Effector memory CD4-positive, alpha-beta T cell (primary cell): ENCODE results near the gene UGT1A5.
"Not testable (repeated sequence)": the region's sequence is repeated elsewhere in the genome, so short reads cannot be mapped to it uniquely, and the experiment has no call there.

Source experiments
- DNase-seq, 3 donors: peaks; one replicate each; pipeline ENCODE4 v3.0.0-alpha.2; 2020
- H3K27ac ChIP-seq: 2 replicates; pipeline ENCODE4 v1.7.0; 2013; ENCODE audit warnings: mild to moderate bottlenecking, low read length, moderate library complexity; ENCODE audit not compliant: insufficient read depth, poor library complexity, severe bottlenecking
- H3K27me3 ChIP-seq: replicated peaks from 2 replicates; pipeline ENCODE4 v1.7.0; 2013; ENCODE audit warnings: mild to moderate bottlenecking, low read length; ENCODE audit not compliant: insufficient read depth, control insufficient read depth, poor library complexity, severe bottlenecking
- H3K36me3 ChIP-seq: 2 replicates; pipeline ENCODE4 v1.7.0; 2013; ENCODE audit warnings: mild to moderate bottlenecking, low read length, moderate library complexity; ENCODE audit not compliant: control insufficient read depth, insufficient read depth
- H3K4me1 ChIP-seq: 2 replicates; pipeline ENCODE4 v1.7.0; 2013; ENCODE audit warnings: low read length, mild to moderate bottlenecking; ENCODE audit not compliant: control insufficient read depth, insufficient read depth, poor library complexity, severe bottlenecking
- H3K4me3 ChIP-seq: 2 replicates; pipeline ENCODE4 v1.7.0; 2013; ENCODE audit warnings: low read length, low read depth, mild to moderate bottlenecking; ENCODE audit not compliant: insufficient read depth, poor library complexity, severe bottlenecking
- H3K9me3 ChIP-seq: 2 replicates; pipeline ENCODE4 v1.7.0; 2013; ENCODE audit warnings: mild to moderate bottlenecking, low read length, moderate library complexity; ENCODE audit not compliant: control insufficient read depth

UGT1A5 gene

DNA sequence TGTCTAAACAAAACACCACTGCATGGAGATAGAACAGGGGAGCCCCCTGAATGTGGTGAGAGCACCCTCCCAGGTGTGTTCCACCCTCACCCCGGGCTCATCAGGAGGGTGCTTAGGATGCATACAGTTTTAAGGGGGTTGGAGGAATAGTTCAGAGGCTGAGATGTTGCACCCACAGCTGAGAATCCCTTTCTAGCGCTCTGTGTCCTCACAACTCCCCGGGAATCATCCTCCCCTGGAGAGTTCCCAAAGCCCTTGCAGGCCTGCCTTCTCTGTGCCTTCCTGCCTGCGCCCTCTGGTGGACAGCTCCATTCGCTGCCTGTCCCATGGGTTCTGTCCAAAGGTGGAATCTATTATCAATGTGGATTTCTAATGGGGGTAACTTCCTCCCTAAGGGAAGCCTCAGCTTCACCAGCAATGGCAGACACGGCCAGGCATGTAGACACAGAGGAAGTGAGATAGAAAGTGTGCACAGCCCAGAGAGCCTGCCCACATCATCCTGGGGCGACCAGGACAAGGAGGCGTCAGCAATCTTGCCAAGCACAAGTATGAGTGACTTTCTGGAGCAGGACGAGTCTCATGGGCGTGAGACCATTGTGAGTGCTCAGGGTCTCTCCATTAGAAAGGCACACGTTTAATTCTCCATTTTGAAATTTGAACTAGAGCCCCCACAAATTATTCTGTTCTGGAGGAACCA is 1.2 kb upstream of the UGT1A5 start:
- DNase-seq, result peak in 2 of 3 donors; percentile 17 to 36
- Histone ChIP-seq H3K9me3 (no peaks in the 10 kb centered on the region), H3K4me3 (no peak overlapping the region), H3K36me3 (no peaks in the 10 kb centered on the region), H3K27ac (no peak overlapping the region), H3K4me1 (no peaks in the 10 kb centered on the region), H3K27me3 (peaks cover 5% of the 10 kb centered on the region)

DNA sequence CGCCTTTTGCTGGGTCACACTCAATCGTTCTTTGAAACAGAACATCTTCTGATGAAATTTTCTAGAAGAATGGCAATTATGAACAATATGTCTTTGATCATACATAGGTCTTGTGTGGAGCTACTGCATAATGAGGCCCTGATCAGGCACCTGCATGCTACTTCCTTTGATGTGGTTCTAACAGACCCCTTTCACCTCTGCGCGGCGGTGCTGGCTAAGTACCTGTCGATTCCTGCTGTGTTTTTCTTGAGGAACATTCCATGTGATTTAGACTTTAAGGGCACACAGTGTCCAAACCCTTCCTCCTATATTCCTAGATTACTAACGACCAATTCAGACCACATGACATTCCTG is 532 bp downstream of the UGT1A5 start:
- H3K9me3 ChIP-seq, result no peaks in the 10 kb centered on the region
- H3K4me1 ChIP-seq, result no peaks in the 10 kb centered on the region
- H3K27me3 ChIP-seq, result peaks cover 5% of the 10 kb centered on the region
- DNase-seq, result no peak
- H3K4me3 ChIP-seq, result no peak overlapping the region
- H3K36me3 ChIP-seq, result no peaks in the 10 kb centered on the region
- H3K27ac ChIP-seq, result no peak overlapping the region

DNA sequence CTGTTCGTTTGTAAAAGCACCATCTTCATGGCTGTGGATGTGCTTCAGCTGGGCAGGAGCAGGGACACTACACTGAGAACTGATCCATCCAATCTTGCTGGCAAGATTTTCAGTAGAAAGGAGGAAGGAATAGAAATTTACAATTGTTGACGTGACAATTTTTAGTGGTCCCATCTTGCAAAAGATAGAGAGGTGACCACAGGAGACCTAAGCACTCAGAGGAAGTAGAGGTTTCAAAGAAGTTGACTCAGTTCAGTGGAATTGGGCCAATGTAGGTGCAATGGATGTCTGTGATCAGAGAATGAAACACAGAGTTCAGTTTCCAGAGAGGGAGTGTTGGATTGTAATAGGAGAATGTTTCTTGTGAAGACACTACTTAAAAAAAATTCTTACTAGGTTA is 1.4 kb downstream of the UGT1A5 start:
- H3K27me3 ChIP-seq, result peaks cover 2% of the 10 kb centered on the region
- no peaks in the 10 kb centered on the region for H3K9me3 ChIP-seq
- DNase-seq, result no peak
- no peak overlapping the region for H3K4me3 ChIP-seq
- no peaks in the 10 kb centered on the region for H3K36me3 ChIP-seq
- no peak overlapping the region for H3K27ac ChIP-seq
- no peaks in the 10 kb centered on the region for H3K4me1 ChIP-seq

DNA sequence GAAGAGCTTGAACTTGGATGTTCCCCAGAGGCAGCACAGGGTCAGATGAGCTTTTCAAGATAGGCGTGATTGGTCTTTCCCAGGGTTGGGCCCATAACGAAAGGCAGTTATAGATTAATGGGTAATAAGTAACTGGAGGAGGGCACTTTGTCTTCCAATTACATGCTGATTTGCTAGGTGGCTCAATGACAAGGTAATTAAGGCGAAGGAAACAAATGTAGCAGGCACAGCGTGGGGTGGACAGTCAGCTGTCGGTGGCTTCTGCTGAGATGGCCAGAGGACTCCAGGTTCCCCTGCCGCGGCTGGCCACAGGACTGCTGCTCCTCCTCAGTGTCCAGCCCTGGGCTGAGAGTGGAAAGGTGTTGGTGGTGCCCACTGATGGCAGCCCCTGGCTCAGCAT is 5.8 kb downstream of the UGT1A5 start, which contains the start of gene UGT1A4:
UGT1A4 (plus strand) TSS at position 185 of the 400 bp plus-strand sequence; CDS start at position 270, 85 bp downstream.
- Histone ChIP-seq H3K4me1 (no peaks in the 10 kb centered on the region), H3K9me3 (no peaks in the 10 kb centered on the region), H3K4me3 (no peak within 1 kb of the TSS), H3K36me3 (no peaks in the 10 kb centered on the region), H3K27ac (no peak within 1 kb of the TSS), H3K27me3 (no peaks in the 10 kb centered on the region)
- DNase-seq, result no peak

DNA sequence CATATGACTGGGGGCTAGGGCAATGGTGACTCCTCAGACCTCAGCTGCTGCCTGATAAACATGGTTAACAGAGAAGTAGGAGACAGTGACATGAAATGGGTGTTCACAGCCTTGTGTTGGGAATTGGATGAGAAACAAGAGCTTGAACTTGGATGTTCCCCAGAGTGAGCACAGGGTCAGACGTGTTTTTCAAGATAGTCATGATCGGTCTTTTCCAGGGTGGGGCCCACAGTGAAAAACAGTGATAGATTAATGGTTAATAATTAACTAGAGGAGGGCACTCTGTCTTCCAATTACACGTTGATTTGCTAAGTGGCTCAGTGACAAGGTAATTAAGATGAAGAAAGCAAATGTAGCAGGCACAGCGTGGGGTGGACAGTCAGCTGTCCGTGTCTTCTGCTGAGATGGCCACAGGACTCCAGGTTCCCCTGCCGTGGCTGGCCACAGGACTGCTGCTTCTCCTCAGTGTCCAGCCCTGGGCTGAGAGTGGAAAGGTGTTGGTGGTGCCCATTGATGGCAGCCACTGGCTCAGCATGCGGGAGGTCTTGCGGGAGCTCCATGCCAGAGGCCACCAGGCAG is 16.1 kb downstream of the UGT1A5 start, which contains the start of gene UGT1A3:
UGT1A3 (plus strand) TSS at position 320 of the 579 bp plus-strand sequence; CDS start at position 405, 85 bp downstream.
- Histone ChIP-seq H3K36me3 (no peaks in the 10 kb centered on the region), H3K4me3 (no peak within 1 kb of the TSS), H3K9me3 (no peaks in the 10 kb centered on the region), H3K27ac (no peak within 1 kb of the TSS), H3K27me3 (no peaks in the 10 kb centered on the region), H3K4me1 (no peaks in the 10 kb centered on the region)
- no peak for DNase-seq

DNA sequence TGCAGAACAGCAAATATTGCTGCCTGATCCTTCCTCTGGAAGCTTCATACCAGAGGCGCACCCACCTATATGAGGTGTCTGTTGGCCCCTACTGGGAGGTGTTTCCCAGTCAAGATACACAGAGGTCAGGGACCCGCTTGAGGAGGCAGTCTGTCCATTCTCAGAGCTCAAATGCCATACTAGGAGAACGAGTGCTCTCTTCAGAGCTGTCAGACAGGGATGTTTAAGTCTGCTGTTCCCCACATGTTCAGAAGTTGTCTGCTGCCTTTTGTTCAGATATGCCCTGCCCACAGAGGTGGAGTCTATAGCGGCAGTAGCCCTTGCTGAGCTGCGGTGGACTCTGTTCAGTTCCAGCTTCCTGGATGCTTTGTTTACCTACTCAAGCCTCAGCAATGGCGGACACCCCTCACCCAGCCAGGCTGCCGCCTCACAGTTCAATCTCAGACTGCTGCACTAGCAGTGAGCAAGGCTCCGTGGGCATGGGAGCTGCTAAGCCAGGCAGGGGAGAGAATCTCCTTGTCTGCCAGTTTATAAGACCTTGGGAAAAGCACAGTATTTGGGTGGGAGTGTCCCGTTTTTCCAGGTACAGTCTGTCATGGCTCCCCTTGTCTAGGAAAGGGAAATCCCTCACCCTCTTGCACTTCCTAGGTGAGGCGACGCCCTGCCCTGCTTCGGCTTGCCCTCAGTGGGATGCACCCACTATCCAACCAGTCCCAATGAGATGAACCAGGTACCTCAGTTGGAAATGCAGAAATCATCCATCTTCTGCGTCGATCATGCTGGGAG is 24.4 kb downstream of the UGT1A5 start:
- not testable (repeated sequence) for H3K36me3 ChIP-seq, H3K27me3 ChIP-seq, H3K4me1 ChIP-seq, DNase-seq, H3K27ac ChIP-seq, H3K4me3 ChIP-seq, H3K9me3 ChIP-seq

DNA sequence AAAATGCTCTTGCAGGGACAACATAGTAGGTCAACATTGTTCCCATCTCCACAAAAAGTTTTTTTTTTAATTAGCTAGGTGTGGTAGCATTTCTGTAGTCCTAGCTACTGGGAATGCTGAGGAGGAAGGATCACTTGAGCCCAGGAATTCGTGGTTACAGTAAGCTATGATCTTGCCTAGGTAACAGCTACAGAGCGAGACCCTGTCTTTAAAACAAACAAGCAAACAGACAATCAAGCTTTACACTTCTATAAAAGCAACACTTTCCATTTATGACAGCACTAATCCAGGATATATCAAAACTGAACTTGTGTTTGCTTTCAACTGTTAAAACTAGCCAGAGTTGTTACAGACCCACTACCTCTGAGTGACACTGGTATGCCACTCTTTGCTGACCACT is 28.2 kb downstream of the UGT1A5 start:
- Histone ChIP-seq H3K9me3 (no peaks in the 10 kb centered on the region), H3K27me3 (no peaks in the 10 kb centered on the region), H3K36me3 (no peaks in the 10 kb centered on the region), H3K27ac (no peak overlapping the region), H3K4me3 (no peak overlapping the region), H3K4me1 (no peaks in the 10 kb centered on the region)
- no peak for DNase-seq

DNA sequence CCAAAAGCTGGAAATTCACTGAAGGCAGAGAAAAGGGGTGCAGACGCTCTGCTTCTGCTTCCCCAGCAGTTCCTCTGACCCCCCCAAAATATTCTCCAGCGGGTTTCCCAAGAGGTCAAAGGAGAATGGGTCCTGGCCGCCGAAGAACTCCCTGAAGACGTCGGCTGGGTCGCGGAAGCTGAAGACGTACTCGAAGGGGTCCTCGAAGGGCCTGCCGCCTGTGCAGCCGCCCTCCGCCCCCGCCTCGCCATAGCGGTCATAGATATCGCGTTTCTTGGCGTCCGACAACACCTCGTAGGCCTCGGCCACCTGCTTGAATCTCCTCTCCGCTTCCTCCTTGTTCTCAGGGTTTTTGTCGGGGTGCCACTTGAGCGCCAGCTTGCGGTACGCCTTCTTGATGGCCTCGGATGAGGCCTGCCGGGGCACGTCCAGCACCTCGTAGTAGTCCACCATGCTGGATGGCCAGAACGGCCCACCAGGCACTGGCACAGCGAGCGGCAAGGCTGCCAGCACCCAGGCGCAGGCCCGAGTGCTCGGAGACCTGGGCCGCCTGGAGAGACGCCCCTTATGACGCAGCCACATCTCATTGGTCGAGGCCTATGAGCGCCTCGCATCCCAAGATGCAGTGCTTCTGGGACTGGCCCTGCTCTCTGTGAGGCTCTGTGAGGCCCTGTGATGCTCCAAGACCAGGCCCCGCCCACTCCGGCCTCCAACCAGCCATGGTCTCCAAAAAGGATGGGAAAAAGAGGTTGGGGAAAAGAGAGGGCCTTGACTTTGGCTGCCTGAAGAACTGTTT is 31.0 kb downstream of the UGT1A5 start:
- Histone ChIP-seq H3K36me3 (no peaks in the 10 kb centered on the region), H3K27ac (no peak overlapping the region), H3K9me3 (no peaks in the 10 kb centered on the region), H3K4me1 (no peaks in the 10 kb centered on the region), H3K27me3 (no peaks in the 10 kb centered on the region), H3K4me3 (no peak overlapping the region)
- no peak for DNase-seq

DNA sequence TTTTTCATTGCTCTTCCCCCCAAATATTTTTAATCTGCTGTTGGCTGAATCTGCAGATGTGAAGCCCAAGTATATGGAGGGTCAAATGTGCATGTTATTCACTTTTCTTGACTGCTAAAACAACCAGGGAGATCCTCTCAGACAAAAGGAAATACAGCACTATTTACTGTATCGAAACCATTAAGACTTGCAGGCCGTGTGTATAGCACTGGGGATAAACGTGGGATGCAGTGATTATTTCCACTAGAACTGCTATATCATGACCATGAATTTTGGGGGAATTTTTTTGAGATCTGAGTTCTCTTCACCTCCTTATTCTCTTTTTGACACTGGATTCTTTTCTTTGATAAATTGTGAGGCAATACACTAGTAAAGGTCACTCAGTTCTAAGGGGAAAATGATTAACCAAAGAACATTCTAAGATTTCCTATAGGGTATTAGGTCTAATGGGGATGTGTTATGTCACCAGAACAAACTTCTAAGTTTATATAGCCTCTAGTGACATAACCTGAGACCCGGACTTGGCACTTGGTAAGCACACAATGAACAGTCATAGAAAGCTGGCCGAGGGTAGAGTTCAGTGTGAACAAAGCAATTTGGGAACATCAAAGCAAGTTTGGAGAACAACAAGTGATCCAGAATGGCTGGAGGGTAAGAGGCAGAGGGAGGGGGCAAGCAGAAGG is 32.5 kb downstream of the UGT1A5 start:
- H3K4me3 ChIP-seq, result no peak overlapping the region
- DNase-seq, result no peak
- H3K27ac ChIP-seq, result no peak overlapping the region
- H3K9me3 ChIP-seq, result no peaks in the 10 kb centered on the region
- no peaks in the 10 kb centered on the region for H3K4me1 ChIP-seq
- H3K36me3 ChIP-seq, result no peaks in the 10 kb centered on the region
- H3K27me3 ChIP-seq, result no peaks in the 10 kb centered on the region
